ENCODE measurements around the gene MAN1C1.

The MAN1C1 gene

GRCh38 chr1:25616095-25616986 lies at the start of gene MAN1C1:
Gene MAN1C1, plus strand, starts transcription at chr1:25616791. Its CDS starts 1,007 bp downstream, at chr1:25617798.
- no peak for FAIRE-seq

GRCh38 chr1:25567710-25568089 lies 48.9 kb upstream of the MAN1C1 start:
- FAIRE-seq = no peak

GRCh38 chr1:25568090-25568833 lies 48.3 kb upstream of the MAN1C1 start:
- no peak for FAIRE-seq

GRCh38 chr1:25568834-25569596 lies 47.6 kb upstream of the MAN1C1 start:
- no peak for FAIRE-seq

GRCh38 chr1:25569597-25570396 lies 46.8 kb upstream of the MAN1C1 start:
- FAIRE-seq = no peak

- FAIRE-seq = no peak
Measured at GRCh38 chr1:25570798-25571521, 45.6 kb upstream of the MAN1C1 start.

GRCh38 chr1:25571522-25571970 lies 45.0 kb upstream of the MAN1C1 start:
- no peak for FAIRE-seq

GRCh38 chr1:25572107-25572506 lies 44.5 kb upstream of the MAN1C1 start:
- no peak for FAIRE-seq

GRCh38 chr1:25572708-25573590 lies 43.6 kb upstream of the MAN1C1 start:
- no peak for FAIRE-seq

GRCh38 chr1:25573591-25573930 lies 43.0 kb upstream of the MAN1C1 start:
- no peak for FAIRE-seq

GRCh38 chr1:25573961-25574360 lies 42.6 kb upstream of the MAN1C1 start:
- no peak for FAIRE-seq

- FAIRE-seq = no peak
Measured at GRCh38 chr1:25575191-25575590, 41.4 kb upstream of the MAN1C1 start.

- FAIRE-seq = no peak
Measured at GRCh38 chr1:25576459-25577133, 40.0 kb upstream of the MAN1C1 start.

- FAIRE-seq = no peak
Measured at GRCh38 chr1:25577134-25577920, 39.3 kb upstream of the MAN1C1 start.

GRCh38 chr1:25579292-25580252 lies 37.0 kb upstream of the MAN1C1 start:
- FAIRE-seq = no peak

GRCh38 chr1:25580927-25581326 lies 35.7 kb upstream of the MAN1C1 start:
- no peak for FAIRE-seq

GRCh38 chr1:25581764-25582163 lies 34.8 kb upstream of the MAN1C1 start:
- FAIRE-seq = no peak
